ENCODE results near the gene SPATA12.
"Not testable (repeated sequence)": the region's sequence is repeated elsewhere in the genome, so short reads cannot be mapped to it uniquely, and the experiment has no call there.

The SPATA12 gene

GRCh38 chr3:57074135-57074534, 13.7 kb downstream of the SPATA12 start:
- H3K27ac ChIP-seq (ENCODE audit: low read length): no peak overlapping the region
- no peaks in the 10 kb centered on the region for H3K9me3 ChIP-seq (ENCODE audit: control insufficient read depth, low read depth, low read length)
- H3K36me3 ChIP-seq (ENCODE audit: control insufficient read depth, low read depth, low read length): no peaks in the 10 kb centered on the region
- peaks cover 19% of the 10 kb centered on the region for H3K27me3 ChIP-seq (ENCODE audit: control insufficient read depth, insufficient read depth, low read length)
- H3K4me1 ChIP-seq (ENCODE audit: control insufficient read depth, low read depth, low read length): no peaks in the 10 kb centered on the region
- no peak overlapping the region for H3K9ac ChIP-seq (ENCODE audit: low read length)
- H3K4me3 ChIP-seq (ENCODE audit: low read length): no peak overlapping the region

- H3K9me3 ChIP-seq (ENCODE audit: control insufficient read depth, low read depth, low read length): no peaks in the 10 kb centered on the region
- no peaks in the 10 kb centered on the region for H3K4me1 ChIP-seq (ENCODE audit: control insufficient read depth, low read depth, low read length)
- H3K36me3 ChIP-seq (ENCODE audit: control insufficient read depth, low read depth, low read length): no peaks in the 10 kb centered on the region
- no peak overlapping the region for H3K9ac ChIP-seq (ENCODE audit: low read length)
- H3K27ac ChIP-seq (ENCODE audit: low read length): no peak overlapping the region
- peaks cover 32% of the 10 kb centered on the region for H3K27me3 ChIP-seq (ENCODE audit: control insufficient read depth, insufficient read depth, low read length)
- no peak overlapping the region for H3K4me3 ChIP-seq (ENCODE audit: low read length)
These were observed 16.0 kb downstream of the SPATA12 start for GRCh38 chr3:57076422-57076951.

GRCh38 chr3:57077630-57078343, 17.3 kb downstream of the SPATA12 start:
- H3K9ac ChIP-seq (ENCODE audit: low read length): peak overlapping the region; percentile 56
- H3K27me3 ChIP-seq (ENCODE audit: control insufficient read depth, insufficient read depth, low read length): peaks cover 32% of the 10 kb centered on the region
- peak overlapping the region; percentile 85 for H3K4me3 ChIP-seq (ENCODE audit: low read length)
- no peaks in the 10 kb centered on the region for H3K4me1 ChIP-seq (ENCODE audit: control insufficient read depth, low read depth, low read length)
- H3K36me3 ChIP-seq (ENCODE audit: control insufficient read depth, low read depth, low read length): no peaks in the 10 kb centered on the region
- H3K27ac ChIP-seq (ENCODE audit: low read length): no peak overlapping the region
- no peaks in the 10 kb centered on the region for H3K9me3 ChIP-seq (ENCODE audit: control insufficient read depth, low read depth, low read length)

- no peak overlapping the region for H3K27ac ChIP-seq (ENCODE audit: low read length)
These were observed 17.8 kb downstream of the SPATA12 start for GRCh38 chr3:57078344-57078634.

GRCh38 chr3:57078635-57079473, 18.4 kb downstream of the SPATA12 start:
- Histone ChIP-seq H3K9me3 (ENCODE audit: control insufficient read depth, low read depth, low read length) (no peaks in the 10 kb centered on the region), H3K27ac (ENCODE audit: low read length) (no peak overlapping the region), H3K9ac (ENCODE audit: low read length) (peak overlapping the region; percentile 56), H3K36me3 (ENCODE audit: control insufficient read depth, low read depth, low read length) (no peaks in the 10 kb centered on the region), H3K4me1 (ENCODE audit: control insufficient read depth, low read depth, low read length) (no peaks in the 10 kb centered on the region), H3K27me3 (ENCODE audit: control insufficient read depth, insufficient read depth, low read length) (peaks cover 32% of the 10 kb centered on the region), H3K4me3 (ENCODE audit: low read length) (peak overlapping the region; percentile 85)

More at GRCh38 chr3:57078344-57078634, 17.8 kb downstream of the SPATA12 start:
- H3K9ac ChIP-seq (ENCODE audit: low read length): peak overlapping the region; percentile 56
- no peaks in the 10 kb centered on the region for H3K4me1 ChIP-seq (ENCODE audit: control insufficient read depth, low read depth, low read length)
- peaks cover 32% of the 10 kb centered on the region for H3K27me3 ChIP-seq (ENCODE audit: control insufficient read depth, insufficient read depth, low read length)
- no peaks in the 10 kb centered on the region for H3K9me3 ChIP-seq (ENCODE audit: control insufficient read depth, low read depth, low read length)
- H3K4me3 ChIP-seq (ENCODE audit: low read length): peak overlapping the region; percentile 85
- no peaks in the 10 kb centered on the region for H3K36me3 ChIP-seq (ENCODE audit: control insufficient read depth, low read depth, low read length)

GRCh38 chr3:57079474-57079831, 19.0 kb downstream of the SPATA12 start:
- H3K9me3 ChIP-seq (ENCODE audit: control insufficient read depth, low read depth, low read length): no peaks in the 10 kb centered on the region
- peak overlapping the region; percentile 62 for H3K4me3 ChIP-seq (ENCODE audit: low read length)
- peaks cover 32% of the 10 kb centered on the region for H3K27me3 ChIP-seq (ENCODE audit: control insufficient read depth, insufficient read depth, low read length)
- H3K27ac ChIP-seq (ENCODE audit: low read length): no peak overlapping the region
- peak overlapping the region; percentile 49 for H3K9ac ChIP-seq (ENCODE audit: low read length)
- no peaks in the 10 kb centered on the region for H3K36me3 ChIP-seq (ENCODE audit: control insufficient read depth, low read depth, low read length)
- H3K4me1 ChIP-seq (ENCODE audit: control insufficient read depth, low read depth, low read length): no peaks in the 10 kb centered on the region

- Histone ChIP-seq H3K36me3 (ENCODE audit: control insufficient read depth, low read depth, low read length) (no peaks in the 10 kb centered on the region), H3K9me3 (ENCODE audit: control insufficient read depth, low read depth, low read length) (no peaks in the 10 kb centered on the region), H3K4me1 (ENCODE audit: control insufficient read depth, low read depth, low read length) (no peaks in the 10 kb centered on the region), H3K4me3 (ENCODE audit: low read length) (peak overlapping the region; percentile 62), H3K27ac (ENCODE audit: low read length) (no peak overlapping the region), H3K9ac (ENCODE audit: low read length) (no peak overlapping the region), H3K27me3 (ENCODE audit: control insufficient read depth, insufficient read depth, low read length) (peaks cover 32% of the 10 kb centered on the region)
These were observed 19.7 kb downstream of the SPATA12 start for GRCh38 chr3:57080171-57080570.

GRCh38 chr3:57081173-57081572, 20.7 kb downstream of the SPATA12 start:
- H3K27me3 ChIP-seq (ENCODE audit: control insufficient read depth, insufficient read depth, low read length): peaks cover 32% of the 10 kb centered on the region
- no peaks in the 10 kb centered on the region for H3K4me1 ChIP-seq (ENCODE audit: control insufficient read depth, low read depth, low read length)
- H3K9me3 ChIP-seq (ENCODE audit: control insufficient read depth, low read depth, low read length): no peaks in the 10 kb centered on the region
- H3K9ac ChIP-seq (ENCODE audit: low read length): no peak overlapping the region
- H3K27ac ChIP-seq (ENCODE audit: low read length): no peak overlapping the region
- H3K36me3 ChIP-seq (ENCODE audit: control insufficient read depth, low read depth, low read length): no peaks in the 10 kb centered on the region
- no peak overlapping the region for H3K4me3 ChIP-seq (ENCODE audit: low read length)

- Histone ChIP-seq H3K27ac (ENCODE audit: low read length) (no peak overlapping the region), H3K4me3 (ENCODE audit: low read length) (no peak overlapping the region), H3K36me3 (ENCODE audit: control insufficient read depth, low read depth, low read length) (no peaks in the 10 kb centered on the region), H3K9ac (ENCODE audit: low read length) (no peak overlapping the region), H3K4me1 (ENCODE audit: control insufficient read depth, low read depth, low read length) (no peaks in the 10 kb centered on the region), H3K27me3 (ENCODE audit: control insufficient read depth, insufficient read depth, low read length) (peaks cover 27% of the 10 kb centered on the region), H3K9me3 (ENCODE audit: control insufficient read depth, low read depth, low read length) (no peaks in the 10 kb centered on the region)
These were observed 22.0 kb downstream of the SPATA12 start for GRCh38 chr3:57082481-57082880.

GRCh38 chr3:57083266-57083995, 23.0 kb downstream of the SPATA12 start:
- not testable (repeated sequence) for H3K4me3 ChIP-seq (ENCODE audit: low read length); H3K4me1 ChIP-seq (ENCODE audit: control insufficient read depth, low read depth, low read length); H3K9ac ChIP-seq (ENCODE audit: low read length); H3K27ac ChIP-seq (ENCODE audit: low read length); H3K9me3 ChIP-seq (ENCODE audit: control insufficient read depth, low read depth, low read length); H3K36me3 ChIP-seq (ENCODE audit: control insufficient read depth, low read depth, low read length)
- H3K27me3 ChIP-seq (ENCODE audit: control insufficient read depth, insufficient read depth, low read length): peaks cover 18% of the 10 kb centered on the region

- Histone ChIP-seq H3K4me3 (ENCODE audit: low read length) (no peak overlapping the region), H3K27ac (ENCODE audit: low read length) (no peak overlapping the region), H3K9ac (ENCODE audit: low read length) (no peak overlapping the region), H3K27me3 (ENCODE audit: control insufficient read depth, insufficient read depth, low read length) (peaks cover 5% of the 10 kb centered on the region), H3K9me3 (ENCODE audit: control insufficient read depth, low read depth, low read length) (no peaks in the 10 kb centered on the region), H3K4me1 (ENCODE audit: control insufficient read depth, low read depth, low read length) (no peaks in the 10 kb centered on the region), H3K36me3 (ENCODE audit: control insufficient read depth, low read depth, low read length) (no peaks in the 10 kb centered on the region)
These were observed 24.7 kb downstream of the SPATA12 start for GRCh38 chr3:57085211-57085610.

All from iPS-18a (cell line).